ENCODE measurements around the gene ADCYAP1R1.

Gene ADCYAP1R1

DNA sequence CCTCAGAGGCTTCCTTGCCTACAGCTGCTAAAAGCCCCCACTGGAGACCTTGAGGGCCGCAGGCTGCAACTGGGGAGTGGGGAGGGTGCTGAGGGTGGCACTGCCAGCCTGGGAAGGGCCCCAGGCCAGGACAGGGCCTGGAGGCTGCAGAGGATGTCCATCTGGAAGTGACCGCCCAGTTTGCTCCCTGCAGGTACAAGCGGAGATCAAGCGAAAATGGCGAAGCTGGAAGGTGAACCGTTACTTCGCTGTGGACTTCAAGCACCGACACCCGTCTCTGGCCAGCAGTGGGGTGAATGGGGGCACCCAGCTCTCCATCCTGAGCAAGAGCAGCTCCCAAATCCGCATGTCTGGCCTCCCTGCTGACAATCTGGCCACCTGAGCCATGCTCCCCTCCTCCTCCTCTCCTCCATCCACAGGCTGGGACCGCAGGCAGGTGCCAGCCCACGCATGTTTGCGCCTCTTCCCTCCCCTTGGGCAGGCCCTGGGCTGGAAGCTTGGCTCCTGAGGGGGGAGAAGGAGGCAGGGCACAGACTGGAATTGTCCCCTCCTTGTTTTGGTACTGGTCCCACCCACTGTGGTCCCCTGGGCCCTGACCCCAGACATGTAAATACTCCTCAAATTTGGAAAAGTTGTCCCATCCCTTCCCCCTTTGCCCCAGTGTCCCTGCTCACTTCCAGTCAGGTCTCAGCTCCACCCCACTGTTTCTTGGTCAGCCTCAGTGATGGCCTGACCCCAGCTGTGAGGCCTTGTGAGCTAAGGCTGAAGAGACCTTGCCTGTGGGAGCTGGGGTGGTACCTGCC is 54.4 kb downstream of the ADCYAP1R1 start:
- no peak for DNase-seq (ENCODE audit: low spot score)

DNA sequence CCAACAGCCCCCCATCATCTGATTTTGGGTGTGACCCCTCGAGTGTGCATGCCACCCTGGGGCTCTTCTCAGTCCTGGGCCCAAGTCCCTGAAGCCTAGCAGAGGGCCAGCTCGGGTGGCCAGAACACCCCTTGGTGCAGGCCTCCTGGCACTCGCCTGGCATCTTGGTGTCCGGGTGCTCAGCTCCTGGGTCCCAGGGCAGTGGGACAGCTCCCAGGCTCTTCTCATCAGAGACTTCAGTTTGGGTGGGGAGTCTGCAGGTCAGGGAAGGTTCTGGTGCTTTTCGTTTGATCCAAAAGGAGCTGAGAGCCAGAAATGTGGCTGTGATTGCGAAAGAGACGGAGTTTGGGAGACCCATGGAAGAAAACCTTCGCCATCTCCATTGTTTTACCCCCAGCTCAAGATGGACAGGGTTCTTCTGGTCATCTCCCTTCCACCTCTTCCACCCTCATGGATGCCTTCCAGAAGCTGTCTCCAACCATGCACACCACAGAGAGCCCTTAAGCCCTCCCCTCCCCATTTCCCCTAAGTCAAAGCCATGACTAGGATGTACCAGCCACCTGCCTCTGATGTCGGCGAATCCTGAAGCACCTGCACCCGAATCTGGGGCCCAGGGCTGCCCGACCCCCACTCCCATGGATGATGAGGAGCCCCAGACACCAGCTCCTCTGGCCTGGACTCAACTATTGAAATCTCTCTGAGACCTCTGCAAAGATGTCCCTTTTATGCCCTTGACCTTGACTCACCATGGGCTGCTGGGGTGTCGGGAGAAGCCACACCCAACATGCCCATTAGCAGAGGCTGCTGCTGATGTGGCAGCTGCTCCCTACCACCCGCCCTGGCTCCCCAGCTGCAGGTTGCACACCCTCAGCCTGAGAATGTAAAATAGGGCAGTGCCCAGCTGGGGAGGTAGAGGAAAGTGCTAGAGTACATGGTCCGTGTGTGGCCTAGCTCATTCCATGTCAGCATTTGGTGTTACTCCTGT is 55.3 kb downstream of the ADCYAP1R1 start:
- no peak for DNase-seq (ENCODE audit: low spot score)

DNA sequence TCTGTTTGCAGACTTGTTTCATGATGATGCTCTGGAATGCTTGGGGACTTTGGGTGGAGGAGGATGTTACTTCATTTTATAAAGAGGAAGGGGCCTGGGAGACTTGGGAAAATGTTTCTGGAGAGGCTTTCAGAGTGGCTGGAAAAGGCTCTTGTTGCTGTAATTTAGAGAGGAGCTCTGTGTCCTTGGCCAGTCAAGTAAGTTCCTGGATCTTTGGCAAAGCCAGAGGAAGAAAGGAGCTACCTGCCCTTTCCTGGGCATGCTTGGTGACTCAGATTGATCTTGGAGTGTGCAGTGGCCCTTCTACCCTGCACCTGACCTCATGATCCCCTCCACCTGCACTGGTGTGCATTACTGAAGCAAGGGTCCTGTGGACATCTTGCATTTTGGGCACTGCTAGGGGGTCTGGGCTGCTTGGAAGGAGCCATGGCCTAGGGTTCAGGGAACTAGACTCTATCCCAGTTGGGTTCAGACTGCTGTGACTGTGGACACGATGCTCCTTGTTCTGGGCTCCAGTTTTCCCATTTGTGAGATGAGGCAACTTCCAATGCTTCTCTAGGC is 56.1 kb downstream of the ADCYAP1R1 start:
- no peak for DNase-seq (ENCODE audit: low spot score)

- DNase-seq (ENCODE audit: low spot score) = no peak
Measured at GRCh38 chr7:31109751-31110150, 57.6 kb downstream of the ADCYAP1R1 start.

- DNase-seq (ENCODE audit: low spot score) = no peak
Measured at GRCh38 chr7:31110331-31111108, 58.4 kb downstream of the ADCYAP1R1 start.

DNA sequence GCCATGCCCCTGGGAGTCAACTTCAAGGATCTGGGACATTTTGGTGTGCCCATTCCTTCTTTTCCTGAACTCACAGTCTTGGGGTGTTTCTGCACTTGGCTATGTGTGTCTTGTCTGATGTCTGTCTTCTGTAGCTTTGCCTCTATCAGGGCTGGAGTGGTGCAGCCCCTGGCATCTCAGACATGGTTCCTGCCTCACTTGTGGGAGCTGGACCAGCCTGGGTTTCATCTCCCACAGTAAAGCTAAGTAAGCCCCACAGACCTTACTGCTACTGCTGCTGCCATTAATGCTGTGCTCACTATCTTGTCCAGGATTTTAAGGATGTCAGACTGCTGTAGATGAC is 59.0 kb downstream of the ADCYAP1R1 start:
- no peak for DNase-seq (ENCODE audit: low spot score)

DNA sequence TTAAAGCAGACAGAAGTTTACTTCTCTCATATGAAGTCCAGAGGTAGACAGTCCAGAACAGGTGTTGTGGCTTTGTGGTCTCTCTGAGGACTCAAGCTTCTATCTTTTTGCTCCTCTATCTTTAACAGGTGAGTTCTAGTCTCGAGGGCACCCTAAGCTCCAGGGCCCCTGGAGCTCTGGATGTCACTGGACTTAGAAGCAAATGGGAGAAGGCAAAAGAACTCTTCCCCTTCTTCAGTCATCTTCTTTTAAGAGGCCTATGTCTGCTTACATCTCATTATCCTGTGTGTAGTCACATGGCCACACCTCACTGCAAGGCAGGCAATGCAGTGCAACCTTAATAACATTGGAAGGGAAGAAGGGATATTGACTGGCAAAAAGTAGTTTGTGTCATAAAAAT is 61.6 kb downstream of the ADCYAP1R1 start:
- DNase-seq (ENCODE audit: low spot score) = no peak

DNA sequence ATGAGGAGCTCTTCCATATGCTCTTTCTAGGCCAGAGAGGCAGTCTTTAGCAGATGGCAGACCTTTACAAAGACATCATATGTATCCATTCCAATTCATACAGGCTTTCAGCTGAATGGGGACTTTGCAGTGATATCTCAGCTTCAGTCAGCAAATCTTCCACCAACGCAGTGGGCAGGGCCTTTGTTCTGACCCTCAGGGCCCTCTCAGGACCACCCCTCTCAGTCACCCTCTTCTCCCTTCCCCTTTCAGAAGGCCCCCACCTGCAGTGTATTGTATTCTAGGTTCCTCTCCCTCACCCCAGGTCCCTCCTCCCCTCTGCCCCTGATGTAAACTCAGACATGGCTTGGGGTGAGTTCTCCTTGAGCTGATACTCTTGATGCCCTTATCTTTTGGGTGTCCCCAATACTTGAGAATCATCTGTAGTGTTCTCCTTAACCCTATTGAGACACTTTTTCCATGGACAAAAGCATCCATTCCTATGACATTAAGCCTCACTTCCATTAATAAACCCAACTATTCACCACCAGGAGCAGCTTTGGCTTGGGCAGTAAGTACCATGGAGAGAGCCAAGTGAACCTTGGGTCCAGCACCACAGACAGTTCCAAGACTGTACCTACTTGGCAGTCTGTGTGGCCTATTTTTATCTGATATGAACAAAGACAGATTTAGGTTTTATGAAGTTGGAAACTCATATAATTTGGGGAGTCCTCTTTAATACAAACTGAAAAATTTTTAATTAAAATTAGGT is 62.7 kb downstream of the ADCYAP1R1 start:
- DNase-seq (ENCODE audit: low spot score) = peak; percentile 20

DNA sequence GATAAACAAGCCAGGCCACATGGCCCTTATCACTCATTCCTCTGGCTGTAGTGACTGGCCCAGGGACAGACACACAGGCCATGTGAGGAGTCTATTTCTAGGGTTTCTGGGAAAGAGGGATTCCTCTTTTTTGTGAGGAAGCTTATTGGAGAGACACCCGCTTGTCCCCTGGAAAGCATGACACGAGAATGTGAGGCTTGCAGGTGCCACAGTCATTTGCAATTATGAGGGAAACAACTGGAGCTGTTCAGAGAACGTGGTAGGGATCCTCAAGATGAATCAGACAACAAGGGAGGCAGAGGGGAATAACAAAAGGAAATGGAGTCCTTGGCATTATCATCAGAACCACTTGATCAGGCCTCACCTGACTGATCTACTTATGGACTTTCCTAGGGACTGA is 64.5 kb downstream of the ADCYAP1R1 start:
- DNase-seq (ENCODE audit: low spot score) = no peak

DNA sequence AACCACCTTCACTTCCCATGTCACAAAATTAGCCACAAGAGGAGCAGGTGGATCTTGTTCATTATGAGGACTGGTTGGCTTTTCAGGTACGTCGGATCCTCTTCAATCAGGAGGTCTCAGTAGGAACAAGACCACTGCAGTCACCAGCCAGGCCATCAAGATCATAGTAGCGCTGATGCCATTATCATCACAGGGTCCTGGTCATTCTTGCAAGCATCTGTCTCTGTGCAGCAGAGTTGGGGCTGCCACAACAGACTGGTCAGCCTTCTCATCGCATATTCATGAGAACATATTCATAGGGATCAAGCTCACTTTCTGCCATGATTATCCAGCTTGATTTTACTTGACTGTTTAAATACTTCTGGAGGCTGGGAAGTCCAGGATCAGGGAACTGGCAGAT is 67.1 kb downstream of the ADCYAP1R1 start:
- DNase-seq (ENCODE audit: low spot score) = no peak

DNA sequence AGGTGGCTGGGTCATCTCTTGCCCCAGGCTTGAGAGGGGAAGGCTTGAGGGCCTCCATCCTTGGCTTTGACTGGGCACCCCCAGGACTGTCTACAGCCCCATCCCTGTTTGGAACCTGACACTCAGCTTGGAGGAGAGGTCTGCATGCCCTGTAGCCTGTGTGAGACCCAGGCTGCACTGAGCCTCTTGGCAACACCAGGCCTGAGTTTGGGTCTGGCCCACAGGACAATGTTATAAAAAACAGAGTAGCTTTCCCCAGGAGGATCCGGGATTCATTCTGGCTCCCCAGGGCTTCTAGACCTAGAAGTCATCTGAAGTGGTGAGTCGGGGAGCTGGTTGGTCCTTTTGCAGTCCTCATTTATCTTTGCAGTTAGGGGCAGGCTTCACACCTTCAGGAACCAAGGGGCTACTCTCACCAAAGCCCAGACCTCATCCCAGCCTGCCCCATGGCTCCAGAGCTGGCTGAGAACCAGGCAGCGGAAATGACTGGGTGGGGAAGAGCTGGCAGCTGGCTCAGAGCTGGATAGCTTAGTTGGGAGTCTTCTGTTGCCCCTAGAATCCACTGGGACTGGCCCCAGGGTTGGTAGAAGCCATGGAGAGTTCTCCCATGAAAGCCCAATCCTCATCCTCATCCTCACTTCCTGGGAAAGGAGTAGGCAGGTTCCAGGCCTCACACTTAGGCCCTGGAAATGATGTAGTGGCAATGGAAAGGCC is 68.8 kb downstream of the ADCYAP1R1 start:
- no peak for DNase-seq (ENCODE audit: low spot score)

DNA sequence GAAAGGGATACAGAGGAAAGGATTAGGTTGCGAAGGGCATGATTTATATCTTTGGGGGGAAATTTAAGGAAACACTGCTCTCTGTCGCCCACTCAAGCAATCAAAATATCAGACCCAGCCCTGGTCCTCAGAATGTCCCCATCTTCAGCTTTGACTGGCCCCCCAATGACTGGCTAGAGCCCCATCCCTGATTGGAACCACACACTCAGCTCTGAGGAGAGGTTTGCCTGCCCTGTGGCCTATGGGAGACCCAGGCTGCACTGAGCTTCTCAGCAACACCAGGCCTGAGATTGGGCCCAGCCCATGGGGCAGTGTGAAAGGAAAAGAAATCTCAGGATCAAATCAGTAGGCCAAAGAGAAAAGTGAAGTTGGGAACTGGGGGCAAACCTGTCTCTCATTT is 69.5 kb downstream of the ADCYAP1R1 start:
- DNase-seq (ENCODE audit: low spot score) = no peak

- peak; percentile 54 for DNase-seq (ENCODE audit: low spot score)
Measured at GRCh38 chr7:31122649-31123058, 70.5 kb downstream of the ADCYAP1R1 start.

DNA sequence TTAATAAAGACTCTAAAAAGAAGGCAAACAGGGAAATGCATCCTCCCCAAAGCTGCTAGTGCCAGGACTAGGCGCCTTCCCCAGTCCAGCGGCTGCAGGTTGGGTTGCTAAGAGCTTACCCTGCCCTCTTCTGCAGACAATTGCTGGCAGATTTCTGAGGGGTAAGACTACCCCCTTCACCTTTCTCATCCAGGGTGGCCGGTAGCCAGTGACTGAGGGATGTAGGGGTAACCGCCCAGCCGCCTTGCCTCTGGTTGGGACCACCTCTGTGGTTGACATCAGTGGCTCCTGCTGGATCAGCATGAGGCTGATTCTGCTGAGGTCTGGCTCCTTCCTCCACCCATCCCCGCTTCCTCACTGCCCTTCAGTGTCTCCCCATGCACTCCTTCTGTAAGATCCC is 71.2 kb downstream of the ADCYAP1R1 start:
- DNase-seq (ENCODE audit: low spot score) = no peak

- no peak for DNase-seq (ENCODE audit: low spot score)
Measured at GRCh38 chr7:31123726-31124125, 71.6 kb downstream of the ADCYAP1R1 start.

DNA sequence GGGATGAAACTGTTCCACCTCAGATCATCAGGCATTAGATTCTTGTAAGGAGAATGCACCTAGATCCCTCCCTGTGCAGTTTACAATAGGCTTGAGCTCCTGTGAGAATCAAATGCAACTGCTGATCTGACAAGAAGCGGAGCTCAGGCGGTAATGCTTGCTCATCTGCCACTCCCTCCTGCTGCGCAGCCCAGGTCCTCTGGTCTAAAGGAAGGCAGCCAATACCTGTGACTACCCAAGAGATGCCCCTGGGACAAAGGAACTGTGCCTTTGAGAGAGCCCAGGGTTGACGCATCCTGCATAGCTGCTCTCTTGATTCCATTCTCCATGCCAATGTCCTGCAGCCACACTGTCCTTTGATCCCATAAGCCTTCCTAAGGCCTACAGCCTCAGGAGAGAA is 73.1 kb downstream of the ADCYAP1R1 start:
- no peak for DNase-seq (ENCODE audit: low spot score)

- DNase-seq (ENCODE audit: low spot score) = no peak
Measured at GRCh38 chr7:31126976-31127375, 74.9 kb downstream of the ADCYAP1R1 start.

- DNase-seq (ENCODE audit: low spot score) = no peak
Measured at GRCh38 chr7:31129067-31129466, 77.0 kb downstream of the ADCYAP1R1 start.

DNA sequence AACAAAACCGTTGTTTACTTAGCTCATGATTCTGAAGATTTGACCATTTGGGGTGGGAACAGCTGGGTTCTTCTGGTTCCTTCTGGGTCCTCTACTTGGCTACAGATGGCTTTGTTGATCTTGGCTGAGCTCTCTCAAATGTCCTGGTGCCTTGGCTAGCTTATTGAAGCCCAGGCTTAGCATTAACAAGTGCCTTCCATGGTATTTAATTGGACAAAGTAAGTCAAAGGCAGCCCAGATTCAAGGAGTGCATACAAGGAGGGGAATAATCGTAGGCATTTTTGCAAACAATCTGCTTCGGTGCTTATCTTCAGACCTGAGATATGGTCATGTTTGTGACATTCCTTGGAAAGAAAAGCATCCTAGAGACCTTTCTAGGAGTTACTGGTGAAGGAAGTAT is 81.4 kb downstream of the ADCYAP1R1 start:
- no peak for DNase-seq (ENCODE audit: low spot score)

Measured in HuH-7 (cell line).